GM21423 (cell line): Measurements from ENCODE around the gene LAMA5.

Experiments used
- ATAC-seq: cut with Tn5 transposase; IDR thresholded peaks from one replicate; pipeline ENCODE4 v1.9.1; 2021; ENCODE audit warnings: mild to moderate bottlenecking, moderate library complexity; ENCODE audit not compliant: unreplicated experiment

LAMA5 gene

DNA sequence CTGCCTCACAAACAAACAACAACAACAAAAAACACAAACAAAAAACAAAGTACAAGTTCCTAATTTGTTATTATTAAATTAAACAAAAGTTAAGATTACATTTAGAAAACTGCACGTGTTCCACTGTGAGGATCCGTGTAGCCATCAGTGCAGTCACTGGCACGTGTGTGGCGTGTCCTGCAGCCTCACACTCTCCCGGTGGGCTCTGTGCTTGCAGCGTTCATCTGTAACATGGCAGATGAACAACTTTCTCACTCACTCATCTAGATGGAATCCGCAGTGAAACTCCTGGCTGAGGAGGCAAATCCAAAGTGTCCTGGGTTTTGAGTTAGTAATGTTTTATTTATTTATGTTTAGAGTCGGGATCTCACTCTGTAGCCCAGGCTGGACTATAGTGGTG, 77.2 kb downstream of the LAMA5 start:
- no peak for ATAC-seq

GRCh38 chr20:62289131-62289530, 78.0 kb downstream of the LAMA5 start:
- ATAC-seq, result no peak

- no peak for ATAC-seq
Measured at GRCh38 chr20:62288535-62289105, 78.5 kb downstream of the LAMA5 start.

GRCh38 chr20:62287759-62288534, 79.2 kb downstream of the LAMA5 start:
- ATAC-seq, result no peak

DNA sequence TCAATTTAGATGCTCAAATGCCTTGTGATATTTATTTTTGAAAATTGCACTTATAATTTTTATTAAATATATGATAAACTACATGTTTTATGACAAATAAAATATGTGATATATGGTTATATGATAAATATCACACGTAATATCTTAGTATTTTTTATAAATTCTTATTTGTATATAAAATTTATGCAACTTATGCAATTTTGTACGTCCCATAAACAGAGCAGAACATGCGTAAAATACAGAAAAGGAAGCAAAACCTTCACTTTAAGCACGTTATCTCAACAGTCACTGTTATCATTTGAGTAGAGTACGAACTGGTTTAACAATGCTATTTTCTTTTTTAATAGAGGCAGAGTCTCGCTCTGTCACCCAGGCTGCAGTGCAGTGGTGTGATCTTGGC, 80.0 kb downstream of the LAMA5 start:
- no peak for ATAC-seq

DNA sequence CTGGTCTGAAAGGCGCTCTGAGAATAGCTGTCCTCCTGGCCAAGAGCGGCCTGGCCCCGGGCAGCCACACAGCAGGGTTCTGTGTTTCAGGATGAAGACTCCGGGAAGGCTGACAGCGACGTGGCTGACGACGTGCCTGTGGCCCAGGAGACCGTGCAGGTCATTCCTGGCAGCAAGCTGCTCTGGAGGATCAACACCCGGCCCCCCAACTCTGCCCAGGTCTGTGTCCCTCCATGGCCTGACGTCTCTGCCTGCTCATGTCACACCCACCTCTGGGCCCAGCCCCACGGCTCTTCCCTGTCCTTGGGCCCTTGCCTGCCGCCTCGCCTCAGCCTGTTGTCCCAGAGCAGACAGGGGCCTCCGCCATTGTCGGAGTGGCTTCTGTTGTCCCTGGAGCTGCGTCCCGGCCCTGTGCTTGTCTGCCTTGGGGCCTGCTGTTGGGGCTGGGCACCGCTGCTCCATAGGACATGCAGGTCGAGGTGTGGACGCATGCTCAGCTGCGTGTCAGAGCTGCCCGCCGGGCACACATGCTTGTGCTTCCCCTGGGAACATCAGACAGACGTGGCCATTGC, 80.5 kb downstream of the LAMA5 start:
- no peak for ATAC-seq

DNA sequence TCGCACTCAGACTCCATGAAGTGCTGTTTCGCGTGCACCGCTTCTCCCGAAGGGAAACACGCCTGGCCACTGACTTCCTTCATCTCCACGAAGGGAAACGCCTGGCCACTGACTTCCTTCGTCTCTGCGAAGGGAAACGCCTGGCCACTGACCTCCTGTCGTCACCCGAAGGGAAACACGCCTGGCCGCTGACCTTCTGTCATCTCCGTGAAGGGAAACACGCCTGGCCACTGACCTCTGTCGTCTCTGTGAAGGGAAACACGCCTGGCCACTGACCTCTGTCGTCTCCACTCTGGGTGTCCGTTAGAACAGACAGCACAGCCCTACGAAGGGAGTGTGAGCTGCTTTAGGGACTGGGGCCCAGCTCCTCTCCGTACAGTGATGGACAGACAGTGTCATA, 81.4 kb downstream of the LAMA5 start:
- ATAC-seq, result no peak

DNA sequence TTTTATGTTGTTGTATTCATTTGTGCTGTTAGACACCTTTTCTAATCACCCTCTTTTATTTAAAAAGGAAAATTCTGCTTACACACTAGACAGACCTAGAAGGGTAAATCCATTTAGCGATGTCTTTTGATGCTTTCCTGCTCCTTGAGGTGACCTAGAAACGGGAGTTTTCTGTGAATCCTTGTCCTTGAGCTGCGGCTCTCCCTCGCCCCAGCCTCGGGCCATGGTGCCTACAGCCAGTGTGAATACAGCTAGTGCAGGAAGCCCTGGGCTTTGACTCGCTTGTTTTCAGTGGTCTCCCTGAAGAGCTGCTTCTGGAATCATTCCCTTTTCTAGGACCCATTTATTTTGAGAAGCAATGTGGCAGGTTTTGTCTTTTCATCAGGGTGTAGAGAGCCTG, 82.0 kb downstream of the LAMA5 start:
- no peak for ATAC-seq

- ATAC-seq, result no peak
Measured at GRCh38 chr20:62284448-62284847, 82.7 kb downstream of the LAMA5 start.

GRCh38 chr20:62282877-62283503, 84.1 kb downstream of the LAMA5 start:
- ATAC-seq, result no peak

DNA sequence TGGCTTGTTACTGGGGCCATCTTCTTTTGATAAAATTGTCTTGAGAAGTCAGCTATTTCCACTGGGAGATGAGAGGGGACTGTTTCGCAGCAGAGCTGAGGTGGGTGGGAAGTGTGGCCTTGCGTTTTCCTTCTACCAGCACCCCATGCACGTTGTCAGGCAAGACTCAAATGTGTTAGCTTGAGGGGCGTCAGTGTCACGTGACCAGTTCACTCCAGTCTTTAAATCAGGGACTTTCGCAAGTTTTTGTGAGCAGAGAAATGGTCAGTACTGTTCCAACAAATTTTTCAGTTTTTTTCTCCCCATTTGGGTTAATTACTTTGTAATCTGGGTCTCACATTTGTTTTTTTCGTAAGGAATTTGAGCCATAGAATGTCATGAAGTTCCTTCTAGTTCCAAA, 85.0 kb downstream of the LAMA5 start:
- no peak for ATAC-seq

- ATAC-seq, result no peak
Measured at GRCh38 chr20:62281161-62281933, 85.8 kb downstream of the LAMA5 start.

DNA sequence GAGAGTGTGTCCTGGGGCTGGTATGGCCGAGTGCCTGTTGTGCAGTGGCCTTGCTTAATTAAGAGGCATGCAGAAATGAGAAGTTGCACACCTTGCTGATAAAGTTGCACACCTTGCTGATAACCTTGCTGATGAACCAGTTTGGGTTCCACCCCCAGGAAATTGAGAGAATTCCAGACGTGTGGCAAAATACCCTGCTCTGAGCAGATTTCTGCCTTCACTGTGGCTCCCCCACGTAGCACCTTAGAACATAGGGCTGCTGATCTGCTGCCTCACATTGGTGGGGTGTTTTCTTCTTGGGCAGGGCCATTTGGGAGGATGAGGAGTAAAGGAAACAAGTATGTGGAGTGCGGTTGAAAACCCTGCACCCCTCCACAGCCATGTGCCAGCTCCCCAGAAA, 86.8 kb downstream of the LAMA5 start:
- no peak for ATAC-seq

- ATAC-seq, result no peak
Measured at GRCh38 chr20:62277253-62277652, 89.9 kb downstream of the LAMA5 start.

DNA sequence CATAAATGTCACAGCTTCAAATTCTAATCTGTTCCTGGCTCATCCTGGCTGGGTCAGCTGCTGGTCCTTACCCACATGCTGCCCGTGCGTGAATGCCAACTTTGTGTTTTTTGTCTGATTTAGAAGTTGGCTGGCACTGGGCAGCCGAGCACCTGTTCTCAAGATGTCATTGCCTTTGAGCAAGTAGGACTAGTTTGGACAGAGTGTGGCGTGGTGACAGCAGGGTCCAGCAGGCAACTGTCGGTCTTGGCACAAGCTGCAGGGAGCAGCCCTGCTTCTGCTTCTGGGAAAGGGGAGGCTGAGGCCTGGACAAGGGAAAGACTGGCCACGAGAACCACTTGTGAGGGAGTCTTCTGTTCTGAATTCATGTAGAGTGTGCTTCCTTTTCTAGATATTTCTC, 90.7 kb downstream of the LAMA5 start:
- ATAC-seq, result no peak

DNA sequence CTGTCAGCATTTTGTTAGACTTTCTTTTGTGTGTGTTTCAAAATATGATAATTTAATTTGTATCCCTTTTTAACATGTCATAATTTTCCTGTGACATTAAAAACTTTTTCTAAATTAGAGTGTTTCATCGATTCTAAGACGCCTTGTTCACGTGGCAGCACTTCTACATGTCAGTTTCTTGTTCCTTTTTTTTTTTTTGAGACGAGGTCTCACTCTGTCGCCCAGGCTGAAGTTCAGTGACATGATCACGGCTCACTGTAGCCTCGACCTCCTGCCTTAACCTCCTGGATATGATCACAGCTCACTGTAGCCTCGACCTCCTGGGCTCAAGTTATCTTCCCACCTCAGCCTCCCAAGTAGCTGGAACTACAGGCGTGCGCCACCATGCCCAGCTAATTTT, 91.9 kb downstream of the LAMA5 start:
- ATAC-seq, result no peak

- no peak for ATAC-seq
Measured at GRCh38 chr20:62274332-62274950, 92.7 kb downstream of the LAMA5 start.

DNA sequence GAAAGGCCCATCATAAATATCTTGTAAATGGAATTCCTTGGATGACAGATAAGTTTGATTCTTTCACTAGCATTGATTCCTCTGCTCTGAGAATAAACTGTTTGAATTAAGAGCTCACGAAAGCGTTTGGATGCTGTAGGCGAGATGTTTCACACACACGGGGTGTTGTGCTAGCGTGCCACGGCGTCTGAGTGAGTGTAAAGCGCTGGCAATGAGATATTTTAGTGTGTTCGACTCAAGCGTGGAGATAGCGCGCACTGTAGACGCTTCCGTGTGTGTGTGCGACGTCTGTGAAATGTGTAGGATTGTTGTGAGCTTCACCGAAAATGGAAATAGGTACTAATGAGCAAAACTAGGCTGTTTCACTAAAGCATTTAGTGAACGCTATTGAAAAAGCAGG, 93.7 kb downstream of the LAMA5 start:
- ATAC-seq, result no peak

GRCh38 chr20:62272200-62272599, 94.9 kb downstream of the LAMA5 start:
- no peak for ATAC-seq

DNA sequence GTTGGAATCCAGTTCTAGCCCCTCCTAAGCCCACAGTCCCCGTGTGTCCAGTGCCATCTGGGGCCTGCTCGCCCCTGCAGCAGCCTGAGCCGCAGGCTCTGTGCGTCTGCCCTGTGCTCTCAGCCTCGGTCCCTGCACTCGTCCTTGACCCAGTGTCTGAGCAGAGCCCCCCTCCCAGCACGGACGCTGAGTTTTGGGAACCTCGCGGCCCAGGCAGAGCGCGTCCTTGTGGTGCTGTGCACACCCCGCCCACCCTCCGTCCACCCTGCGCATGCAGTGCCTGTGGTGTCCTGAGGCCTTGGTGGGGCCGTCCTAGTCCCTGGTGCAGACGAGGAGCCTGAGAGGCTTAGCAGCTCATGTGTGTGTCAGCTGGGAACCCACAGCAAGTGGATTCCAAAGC, 97.2 kb downstream of the LAMA5 start:
- no peak for ATAC-seq

DNA sequence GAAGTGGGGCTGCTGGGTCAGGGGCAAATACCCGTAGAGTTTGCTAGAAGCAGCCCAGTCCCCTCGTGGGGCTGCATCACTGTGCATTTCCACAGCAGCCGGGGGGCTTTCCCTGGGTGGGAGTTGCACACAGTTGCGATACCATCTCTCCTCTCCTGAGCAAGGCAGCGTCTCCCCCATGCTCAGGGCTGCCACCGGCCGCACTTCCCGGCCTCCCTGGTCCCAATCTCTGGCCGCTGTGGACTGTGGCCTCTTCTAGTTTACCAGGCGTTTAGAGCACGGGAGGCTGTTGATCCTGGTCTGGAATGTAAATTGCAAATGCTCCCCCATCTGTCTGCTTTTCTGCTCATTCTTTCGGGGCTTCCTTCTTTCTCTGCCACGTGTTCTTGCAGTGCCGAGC, 97.7 kb downstream of the LAMA5 start:
- no peak for ATAC-seq
